GM12878 (cell line): ENCODE results near the gene ZNF582. TPM values are rescaled to one million over a fixed set of nuclear protein-coding genes. Genes with fewer than 3 reads are reported as not detected.
A peak's percentile ranks its signal among the peaks of the same experiment; 100 is the strongest.

ENCODE experiments used
- ATAC-seq: fragments of 200-7000 bp; cut with Tn5 transposase; 3 replicates; pipeline ENCODE4 v1.9.1; 2020; ENCODE audit warnings: mild to moderate bottlenecking, moderate library complexity
- BruUV-seq: library from RNA; stranded (reverse); fragments of 400-500 nt; replicated peaks from 2 replicates; lab custom pipeline; 2021; lab: Mats Ljungman, UMichigan
- CTCF ChIA-PET: fragments of 300-600 bp; sonication (Branson Sonifier 250); formaldehyde crosslinking; extraction: SDS; loops from one replicate; lab custom pipeline; 2021; ENCODE audit warnings: inconsistent platforms; lab: Yijun Ruan, JAX
- POLR2A ChIA-PET: fragments of 350-600 bp; formaldehyde crosslinking; extraction: SDS; loops from one replicate; lab custom pipeline; 2021; ENCODE audit warnings: inconsistent platforms; lab: Charles Lee
- RAD21 ChIA-PET: fragments of 300-600 bp; sonication (Branson Sonifier 250); formaldehyde crosslinking; loops from one replicate; lab custom pipeline; 2023; ENCODE audit warnings: antibody characterized with exemption; ENCODE audit not compliant: unreplicated experiment; lab: Charles Lee
- SMC1A ChIA-PET: fragments of 300-600 bp; sonication (Branson Sonifier 250); formaldehyde crosslinking; loops from one replicate; lab custom pipeline; 2023; ENCODE audit not compliant: unreplicated experiment, uncharacterized antibody; lab: Charles Lee
- DNase-seq: peaks from one replicate; pipeline ENCODE4 v3.0.0-alpha.2; 2011; ENCODE audit warnings: low read depth, low spot score
- FAIRE-seq: peaks from 3 replicates; lab custom pipeline; 2011; peaks lifted over from hg19 to GRCh38; lab: Jason Lieb, UNC
- H2AFZ ChIP-seq: 2 replicates; pipeline ENCODE4 v1.6.0; 2011; ENCODE audit warnings: low read depth, low read length, control low read depth; ENCODE audit not compliant: control insufficient read depth
- H3K27ac ChIP-seq: 2 replicates; pipeline ENCODE4 v1.5.1; 2011; ENCODE audit warnings: control low read depth; ENCODE audit not compliant: control insufficient read depth, insufficient read depth
- H3K27me3 ChIP-seq, 2 experiments: replicated peaks in 1 of 2; 2 replicates each; pipeline versions ENCODE4 v1.6.0 to v1.6.1; 2011; ENCODE audit warnings: low read length in 1 of 2; ENCODE audit not compliant: control insufficient read depth in 2 of 2, insufficient read depth in 2 of 2
- H3K36me3 ChIP-seq, 2 experiments: 2 replicates each; pipeline ENCODE4 v1.5.1; 2011; ENCODE audit warnings: low read length in 1 of 2; ENCODE audit not compliant: control insufficient read depth in 2 of 2, insufficient read depth in 2 of 2
- H3K4me1 ChIP-seq: 2 replicates; pipeline ENCODE4 v1.6.1; 2011; ENCODE audit warnings: mild to moderate bottlenecking, low read length, moderate library complexity, mixed read lengths; ENCODE audit not compliant: control insufficient read depth, insufficient read depth
- H3K4me2 ChIP-seq: 2 replicates; pipeline ENCODE4 v1.6.0; 2011; ENCODE audit warnings: control low read depth; ENCODE audit not compliant: control insufficient read depth, insufficient read depth
- H3K4me3 ChIP-seq: fragments of 200-600 bp; sonication (generic); 2 replicates; pipeline ENCODE4 v1.5.1; 2016
- H3K79me2 ChIP-seq: 2 replicates; pipeline ENCODE4 v1.6.0; 2011; ENCODE audit warnings: low read length; ENCODE audit not compliant: control insufficient read depth, insufficient read depth
- H3K9ac ChIP-seq: 2 replicates; pipeline ENCODE4 v1.8.0; 2011; ENCODE audit warnings: low read length, control low read depth, mixed read lengths; ENCODE audit not compliant: control insufficient read depth, insufficient read depth
- H3K9me3 ChIP-seq: replicated peaks from 3 replicates; pipeline ENCODE4 v1.5.1; 2011; ENCODE audit warnings: mild to moderate bottlenecking, low read length; ENCODE audit not compliant: control insufficient read depth, insufficient read depth
- H4K20me1 ChIP-seq: 2 replicates; pipeline ENCODE4 v1.6.0; 2011; ENCODE audit not compliant: control insufficient read depth, insufficient read depth
- ATF7 ChIP-seq: fragments of 450-650 bp; IDR thresholded peaks from 2 replicates; pipeline ENCODE4 v1.6.1; 2016; ENCODE audit warnings: low read depth, mild to moderate bottlenecking
- CTCF ChIP-seq, 3 experiments: IDR thresholded peaks in 2 of 3; conservative IDR thresholded peaks in 1 of 3; 2 replicates each; pipeline ENCODE4 v1.5.1; 2011; ENCODE audit warnings: low read depth in 3 of 3, low read length in 3 of 3, mild to moderate bottlenecking in 3 of 3, control low read depth in 2 of 3, moderate library complexity in 2 of 3, inconsistent platforms in 1 of 3, mixed read lengths in 1 of 3; ENCODE audit not compliant: control insufficient read depth in 2 of 3, insufficient read depth in 1 of 3; ENCODE audit errors: extremely low read depth in 1 of 3
- ELK1 ChIP-seq: IDR thresholded peaks from 2 replicates; pipeline ENCODE4 v1.6.1; 2012; ENCODE audit warnings: low read depth, low read length, improper control_type of control experiment
- MTA3 ChIP-seq: IDR thresholded peaks from 2 replicates; pipeline ENCODE4 v1.6.1; 2012; ENCODE audit warnings: low read length, inconsistent platforms, borderline replicate concordance
- NFYA ChIP-seq: IDR thresholded peaks from 2 replicates; pipeline ENCODE4 v1.6.1; 2011; ENCODE audit warnings: low read depth, mild to moderate bottlenecking, low read length, improper control_type of control experiment, borderline replicate concordance
- NRF1 ChIP-seq: conservative IDR thresholded peaks from 2 replicates; pipeline ENCODE4 v1.6.1; 2011; ENCODE audit warnings: mild to moderate bottlenecking, low read depth, low read length, improper control_type of control experiment
- PAX5 ChIP-seq: IDR thresholded peaks from 2 replicates; pipeline ENCODE4 v1.6.1; 2011; ENCODE audit warnings: low read depth, low read length, borderline replicate concordance
- POLR2AphosphoS5 ChIP-seq: IDR thresholded peaks from 2 replicates; pipeline ENCODE4 v1.6.1; 2011; ENCODE audit warnings: mild to moderate bottlenecking, low read length, inconsistent platforms
- RCOR1 ChIP-seq: conservative IDR thresholded peaks from 2 replicates; pipeline ENCODE4 v1.6.1; 2012; ENCODE audit warnings: low read depth, low read length, improper control_type of control experiment
- SMARCA5 ChIP-seq: fragments of 450-650 bp; IDR thresholded peaks from 2 replicates; pipeline ENCODE4 v1.6.1; 2017; ENCODE audit warnings: mild to moderate bottlenecking
- SPI1 ChIP-seq: IDR thresholded peaks from 2 replicates; pipeline ENCODE4 v1.6.1; 2011; ENCODE audit warnings: low read depth, mild to moderate bottlenecking, low read length, moderate library complexity, borderline replicate concordance; ENCODE audit not compliant: insufficient read depth
- SUZ12 ChIP-seq: fragments of 200-600 bp; sonication (generic); IDR thresholded peaks from one replicate; pipeline ENCODE4 v1.6.1; 2018; ENCODE audit warnings: antibody characterized with exemption, mild to moderate bottlenecking; ENCODE audit not compliant: unreplicated experiment
- WGBS: methylation state at CpG from one replicate; pipeline ENCODE4 v1.1.6; 2016; ENCODE audit warnings: low lambda C conversion rate; ENCODE audit not compliant: insufficient replicate concordance, insufficient coverage; ENCODE audit errors: missing lambda C conversion rate; 5-methylcytosine and 5-hydroxymethylcytosine counted together
- in situ Hi-C: fragments of 300-500 bp; cut with MboI; formaldehyde crosslinking; loops from 9 replicates; pipeline ENCODE4 v1.14.3; 2018; ENCODE audit warnings: mixed read lengths
- intact Hi-C: fragments of 100-400 bp; cut with micrococcal nuclease; formaldehyde crosslinking; loops from one replicate; pipeline ENCODE4 v1.14.2; 2022; ENCODE audit not compliant: unreplicated experiment
- polyA plus RNA-seq, 11 experiments: library from polyadenylated mRNA; depleted of rRNA in 4 of 11; unstranded in 6 of 11; stranded (reverse) in 5 of 11; fragments of >200 nt; fragmentation: Nextera tagmentation in 4 of 11; fragmentation: Illumina TruSeq in 1 of 11; extraction: Ambion mirVana in 4 of 11; extraction: Trizol in 1 of 11; gene quantifications; 1 replicate in 1 of 11; 2 replicates in 10 of 11; pipeline versions ENCODE4 v1.2.1 to v1.2.3, GENCODE V29; 2011 to 2016; ENCODE audit warnings: inconsistent platforms in 2 of 11, missing spikeins in 2 of 11, low read depth in 1 of 11
- total RNA-seq, 4 experiments: library from RNA; depleted of rRNA in 3 of 4; stranded (reverse); fragments of >200 nt in 3 of 4; fragmentation: Illumina TruSeq in 1 of 4; extraction: Trizol in 1 of 4; gene quantifications; 2 replicates each; pipeline versions ENCODE4 v1.2.1 to v1.2.3, GENCODE V29; 2013 to 2021
- TF ChIP-seq, protein P1 (sequence below): fragments of 450-650 bp; IDR thresholded peaks from 2 replicates; pipeline ENCODE4 v1.6.1; 2014; ENCODE audit warnings: mild to moderate bottlenecking

Gene ZNF582
- total and polyA plus RNA-seq, 10 of the 15 experiments (the other 5 are each of a cell fraction or from before 2014, with no cell fraction given) = 0.37 to 1.4 (median 0.85) TPM; not detected in 1

DNA sequence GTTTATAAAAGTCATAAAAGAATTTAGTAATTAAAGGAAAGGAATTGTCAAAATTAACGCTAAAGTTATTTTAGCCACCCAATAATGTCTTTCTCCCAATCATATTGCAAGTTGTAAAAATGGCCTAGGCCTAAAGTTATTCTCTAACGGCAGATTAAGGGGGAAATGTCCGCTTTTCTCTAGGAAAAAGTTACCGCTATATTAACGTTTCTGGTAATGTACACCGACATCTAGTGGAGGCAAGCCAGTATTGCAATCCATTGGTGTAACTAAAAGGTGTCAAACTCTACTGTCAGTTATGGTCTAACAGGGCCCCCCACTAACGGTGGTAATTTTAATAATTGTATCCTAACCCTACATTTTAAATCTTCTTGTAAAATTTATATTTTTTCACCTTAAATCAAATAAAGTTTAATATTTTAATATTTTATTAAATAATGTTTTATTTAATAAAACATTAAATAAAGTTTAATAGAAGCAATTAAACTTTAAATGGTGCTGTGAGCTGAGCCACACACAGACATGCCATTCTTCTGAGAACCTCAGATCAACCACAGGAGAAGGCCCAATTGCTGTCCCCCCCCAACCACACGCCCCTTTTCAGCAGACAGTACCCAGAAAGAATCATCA lies 42.8 kb downstream of the ZNF582 start (continued):
- TF ChIP-seq, protein P1, sequence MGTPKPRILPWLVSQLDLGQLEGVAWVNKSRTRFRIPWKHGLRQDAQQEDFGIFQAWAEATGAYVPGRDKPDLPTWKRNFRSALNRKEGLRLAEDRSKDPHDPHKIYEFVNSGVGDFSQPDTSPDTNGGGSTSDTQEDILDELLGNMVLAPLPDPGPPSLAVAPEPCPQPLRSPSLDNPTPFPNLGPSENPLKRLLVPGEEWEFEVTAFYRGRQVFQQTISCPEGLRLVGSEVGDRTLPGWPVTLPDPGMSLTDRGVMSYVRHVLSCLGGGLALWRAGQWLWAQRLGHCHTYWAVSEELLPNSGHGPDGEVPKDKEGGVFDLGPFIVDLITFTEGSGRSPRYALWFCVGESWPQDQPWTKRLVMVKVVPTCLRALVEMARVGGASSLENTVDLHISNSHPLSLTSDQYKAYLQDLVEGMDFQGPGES = no peak
- TF ChIP-seq POLR2AphosphoS5 (no peak), ATF7 (no peak)

DNA sequence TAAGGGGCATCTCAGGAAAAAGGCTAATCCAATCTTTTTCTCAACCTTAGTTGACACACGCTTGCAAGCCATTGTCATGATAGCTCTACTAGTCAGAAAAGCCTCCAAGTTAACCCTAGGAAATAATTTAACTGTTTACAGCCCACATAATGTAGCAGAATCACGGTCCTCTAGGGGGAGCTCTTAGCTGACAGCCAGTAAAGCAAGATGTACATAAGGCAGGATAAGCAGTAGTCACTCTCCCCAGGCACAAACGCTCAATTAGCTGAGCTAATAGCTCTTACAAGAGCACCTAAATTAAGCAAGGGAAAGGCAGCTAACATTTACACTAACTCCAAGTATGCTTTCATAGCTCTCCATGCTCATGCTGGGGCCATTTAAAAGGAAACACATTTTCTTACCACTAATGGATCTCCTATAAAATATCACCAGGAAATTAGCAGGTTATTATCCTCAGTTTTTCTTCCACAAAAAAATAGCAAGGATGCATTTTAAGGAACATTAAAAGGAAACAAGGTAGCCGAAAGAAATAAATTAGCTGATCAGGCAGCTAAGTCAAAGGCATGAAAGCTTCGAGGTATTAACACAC lies 45.0 kb downstream of the ZNF582 start:
- CTCF ChIA-PET = interaction anchor here (0.6 to 3.5 kb wide), 34 partner anchors 10 to 751 kb away, joined by 3 to 38 read pairs (median 5); partner anchors contain the start of genes ZNF444 and ZNF582
- POLR2A ChIA-PET = no interaction called here
- RAD21 ChIA-PET = interaction anchor here (0.5 to 2.8 kb wide), 6 partner anchors 15 to 282 kb away, joined by 3 to 13 read pairs (median 4); no protein-coding TSS in a partner anchor
- intact Hi-C loops = no loop called here
- no peaks in the 10 kb centered on the region for H3K79me2 ChIP-seq
- BruUV-seq = no TSS peak
- H3K9me3 ChIP-seq = no peaks in the 10 kb centered on the region
- in situ Hi-C loops = no loop called here
- DNase-seq (no peak), ATAC-seq (peak; percentile 54), FAIRE-seq (no peak)
- H3K4me1 ChIP-seq = no peaks in the 10 kb centered on the region
- H3K27ac ChIP-seq = no peak overlapping the region
- no peaks in the 10 kb centered on the region for H4K20me1 ChIP-seq
- no peaks in the 10 kb centered on the region for H3K36me3 ChIP-seq
- no peak overlapping the region for H3K9ac ChIP-seq
- no peak overlapping the region for H3K4me2 ChIP-seq
- SMC1A ChIA-PET = interaction anchor here (0.6 to 1.5 kb wide), 4 partner anchors 15 to 1875 kb away, joined by 3 to 11 read pairs (median 6); partner anchors contain the start of gene CDC42EP5
- H2AFZ ChIP-seq = no peak overlapping the region
- H3K27me3 ChIP-seq = no peaks in the 10 kb centered on the region
- no peak overlapping the region for H3K4me3 ChIP-seq
- WGBS = 30% methylated on average over 5 of the region's 5 CpGs
- TF ChIP-seq NRF1 = no peak
- peak; percentile 25 to 41 (median 40); a peak in 5 of 6 replicates for TF ChIP-seq CTCF (IDR thresholded peaks at IDR 0.05 in 2 of 3, conservative IDR thresholded peaks at IDR 0.05 in 1 of 3; ENCODE audit: control insufficient read depth in 2 of 3, extremely low read depth in 1 of 3, insufficient read depth in 1 of 3, low read depth in 3 of 3, low read length in 3 of 3)
- TF ChIP-seq SPI1 = no peak
- TF ChIP-seq SMARCA5 = peak; percentile 73; the same call in 1 of the 2 replicates
- no peak for TF ChIP-seq RCOR1
- TF ChIP-seq MTA3 = no peak
- TF ChIP-seq ELK1 = no peak
- no peak for TF ChIP-seq PAX5
- no peak for TF ChIP-seq SUZ12
- TF ChIP-seq NFYA = no peak
